Islet of Langerhans (tissue), 1 donor: Measurements from ENCODE around the gene SH3TC1.

ENCODE experiments used
- FAIRE-seq: peaks from one replicate; lab custom pipeline; 2011; peaks lifted over from hg19 to GRCh38; lab: Jason Lieb, UNC

Gene SH3TC1

GRCh38 chr4:8231551-8232049 is 32.5 kb downstream of the SH3TC1 start:
- no peak for FAIRE-seq

- no peak for FAIRE-seq
These were observed 33.7 kb downstream of the SH3TC1 start for GRCh38 chr4:8232748-8233147.

- no peak for FAIRE-seq
These were observed 34.8 kb downstream of the SH3TC1 start for GRCh38 chr4:8233672-8234484.

GRCh38 chr4:8234715-8235114 is 35.6 kb downstream of the SH3TC1 start:
- FAIRE-seq = no peak

GRCh38 chr4:8235224-8235623 is 36.1 kb downstream of the SH3TC1 start:
- no peak for FAIRE-seq

GRCh38 chr4:8235686-8236085 is 36.6 kb downstream of the SH3TC1 start:
- FAIRE-seq = no peak

GRCh38 chr4:8236106-8236919 is 37.2 kb downstream of the SH3TC1 start:
- FAIRE-seq = no peak

GRCh38 chr4:8236920-8237195 is 37.8 kb downstream of the SH3TC1 start:
- FAIRE-seq = no peak

GRCh38 chr4:8237256-8237989 is 38.3 kb downstream of the SH3TC1 start:
- FAIRE-seq = no peak

GRCh38 chr4:8238036-8238511 is 39.0 kb downstream of the SH3TC1 start:
- no peak for FAIRE-seq

GRCh38 chr4:8238515-8239053 is 39.5 kb downstream of the SH3TC1 start:
- no peak for FAIRE-seq

- FAIRE-seq = no peak
These were observed 40.1 kb downstream of the SH3TC1 start for GRCh38 chr4:8239226-8239625.

GRCh38 chr4:8239661-8240060 is 40.6 kb downstream of the SH3TC1 start:
- FAIRE-seq = no peak

- no peak for FAIRE-seq
These were observed 41.3 kb downstream of the SH3TC1 start for GRCh38 chr4:8240211-8241041.

GRCh38 chr4:8241211-8241779 is 42.2 kb downstream of the SH3TC1 start:
- no peak for FAIRE-seq

GRCh38 chr4:8241895-8242696 is 43.0 kb downstream of the SH3TC1 start:
- no peak for FAIRE-seq

- FAIRE-seq = no peak
These were observed 43.9 kb downstream of the SH3TC1 start for GRCh38 chr4:8242782-8243560.

- FAIRE-seq = no peak
These were observed 45.1 kb downstream of the SH3TC1 start for GRCh38 chr4:8244001-8244757.
